GM23338 (cell line): ENCODE results near the gene PRDM10. TPM values are rescaled to one million over a fixed set of nuclear protein-coding genes. Genes with fewer than 3 reads are reported as not detected.

Source experiments
- ATAC-seq: fragments of 200-7000 bp; cut with Tn5 transposase; 3 replicates; pipeline ENCODE4 v1.9.1; 2020
- DNase-seq: peaks from one replicate; pipeline ENCODE4 v3.0.0-alpha.2; 2015; ENCODE audit warnings: low spot score
- H2AFZ ChIP-seq: fragments of 200-600 bp; sonication (generic); 2 replicates; pipeline ENCODE4 v1.8.0; 2016; ENCODE audit warnings: antibody characterized with exemption, mild to moderate bottlenecking, moderate library complexity
- H3F3A ChIP-seq: fragments of 200-600 bp; sonication (generic); replicated peaks from 2 replicates; pipeline ENCODE4 v1.8.0; 2017; ENCODE audit warnings: antibody characterized with exemption, mixed run types, low read depth
- H3K27ac ChIP-seq: fragments of 200-600 bp; sonication (generic); 2 replicates; pipeline ENCODE4 v1.6.1; 2016; ENCODE audit warnings: low read depth
- H3K27me3 ChIP-seq: fragments of 200-600 bp; sonication (generic); 2 replicates; pipeline ENCODE4 v1.8.0; 2016; ENCODE audit warnings: mild to moderate bottlenecking, mixed run types, moderate library complexity; ENCODE audit not compliant: insufficient read depth
- H3K36me3 ChIP-seq: fragments of 200-600 bp; sonication (generic); 2 replicates; pipeline ENCODE4 v1.8.0; 2016; ENCODE audit warnings: mild to moderate bottlenecking; ENCODE audit not compliant: insufficient read depth
- H3K4me1 ChIP-seq: fragments of 200-600 bp; sonication (generic); 2 replicates; pipeline ENCODE4 v1.8.0; 2016; ENCODE audit warnings: mild to moderate bottlenecking, moderate library complexity; ENCODE audit not compliant: insufficient read depth
- H3K4me2 ChIP-seq: fragments of 200-600 bp; sonication (generic); 2 replicates; pipeline ENCODE4 v1.7.1; 2017; ENCODE audit warnings: mixed run types
- H3K4me3 ChIP-seq: fragments of 200-600 bp; sonication (generic); 2 replicates; pipeline ENCODE4 v1.6.1; 2016; ENCODE audit warnings: mixed run types
- H3K79me2 ChIP-seq: fragments of 200-600 bp; sonication (generic); replicated peaks from 2 replicates; pipeline ENCODE4 v1.8.0; 2017; ENCODE audit warnings: mild to moderate bottlenecking; ENCODE audit not compliant: insufficient read depth
- H3K9me2 ChIP-seq: fragments of 200-600 bp; sonication (generic); 2 replicates; pipeline ENCODE4 v1.8.0; 2017; ENCODE audit not compliant: insufficient read depth
- H4K20me1 ChIP-seq: fragments of 200-600 bp; sonication (generic); replicated peaks from 2 replicates; pipeline ENCODE4 v1.8.0; 2017; ENCODE audit warnings: mild to moderate bottlenecking; ENCODE audit not compliant: insufficient read depth
- H3K27ac Mint-ChIP-seq: 2 replicates; pipeline ENCODE4 v1.8.0; 2020; ENCODE audit warnings: inconsistent platforms, mild to moderate bottlenecking, moderate library complexity, mixed read lengths
- H3K27me3 Mint-ChIP-seq: 3 replicates; pipeline ENCODE4 v1.8.0; 2022; ENCODE audit warnings: low read depth, mild to moderate bottlenecking, moderate library complexity, mixed read lengths, inconsistent platforms; ENCODE audit not compliant: insufficient read depth, poor library complexity
- H3K36me3 Mint-ChIP-seq: 3 replicates; pipeline ENCODE4 v1.8.0; 2021; ENCODE audit warnings: low read depth, mild to moderate bottlenecking, inconsistent platforms, moderate library complexity, mixed read lengths
- H3K4me1 Mint-ChIP-seq: 3 replicates; pipeline ENCODE4 v1.8.0; 2020; ENCODE audit warnings: mild to moderate bottlenecking, inconsistent platforms, mixed read lengths
- H3K4me3 Mint-ChIP-seq: 3 replicates; pipeline ENCODE4 v1.8.0; 2021; ENCODE audit warnings: moderate library complexity, mild to moderate bottlenecking, inconsistent platforms, mixed read lengths
- H3K9me3 Mint-ChIP-seq: 3 replicates; pipeline ENCODE4 v1.8.0; 2020; ENCODE audit warnings: moderate library complexity, mild to moderate bottlenecking, inconsistent platforms, mixed read lengths
- CREB1 ChIP-seq: fragments of 250-450 bp; sonication (Bioruptor Pico); IDR thresholded peaks from 2 replicates; pipeline ENCODE4 v1.5.0; 2020; ENCODE audit warnings: low read depth, mild to moderate bottlenecking, moderate library complexity
- CTCF ChIP-seq, 2 experiments: fragments of 200-600 bp in 1 of 2; sonication (generic) in 1 of 2; conservative IDR thresholded peaks; 2 replicates each; pipeline versions ENCODE4 v1.5.1 to v1.6.1; 2016 to 2017; ENCODE audit warnings: antibody characterized with exemption in 2 of 2, low read depth in 2 of 2, mild to moderate bottlenecking in 2 of 2, moderate library complexity in 1 of 2
- EZH2 ChIP-seq: fragments of 200-600 bp; sonication (generic); IDR thresholded peaks from one replicate; pipeline ENCODE4 v1.8.0; 2017; ENCODE audit warnings: antibody characterized with exemption, mild to moderate bottlenecking, low read depth; ENCODE audit not compliant: unreplicated experiment
- EZH2phosphoT487 ChIP-seq: fragments of 200-600 bp; sonication (generic); IDR thresholded peaks from one replicate; pipeline ENCODE4 v1.8.1; 2018; ENCODE audit warnings: antibody characterized with exemption; ENCODE audit not compliant: unreplicated experiment
- JUNB ChIP-seq: IDR thresholded peaks from one replicate; pipeline ENCODE4 v1.6.1; 2016; ENCODE audit warnings: antibody characterized with exemption; ENCODE audit not compliant: unreplicated experiment
- NANOG ChIP-seq: IDR thresholded peaks from 2 replicates; pipeline ENCODE4 v1.6.1; 2016; ENCODE audit warnings: antibody characterized with exemption, borderline replicate concordance
- POLR2AphosphoS5 ChIP-seq: IDR thresholded peaks from 2 replicates; pipeline ENCODE4 v1.6.1; 2016; ENCODE audit warnings: antibody characterized with exemption, low read depth
- REST ChIP-seq: IDR thresholded peaks from one replicate; pipeline ENCODE4 v1.6.1; 2018; ENCODE audit warnings: antibody characterized with exemption; ENCODE audit not compliant: unreplicated experiment
- STAT1 ChIP-seq: IDR thresholded peaks from one replicate; pipeline ENCODE4 v1.6.1; 2016; ENCODE audit warnings: antibody characterized with exemption; ENCODE audit not compliant: unreplicated experiment
- ZNF331 ChIP-seq: fragments of 250-450 bp; sonication (Bioruptor Pico); IDR thresholded peaks from 2 replicates; pipeline ENCODE4 v1.5.0; 2020; ENCODE audit warnings: low read depth, mild to moderate bottlenecking, moderate library complexity
- polyA plus RNA-seq: library from polyadenylated mRNA; unstranded; fragments of >200 nt; fragmentation: Nextera tagmentation; extraction: Ambion mirVana; gene quantifications from 2 replicates; pipeline ENCODE4 v1.2.1, GENCODE V29; 2016
- total RNA-seq: library from RNA; depleted of rRNA; stranded (reverse); fragments of >200 nt; shearing (Covaris generic); gene quantifications from 2 replicates; pipeline ENCODE4 v1.2.3, GENCODE V29; 2014

PRDM10 gene
- total and polyA plus RNA-seq, 2 experiments from 2014 or later = 5.2 to 14.9 TPM

GRCh38 chr11:129947474-129947873 lies 55.2 kb downstream of the PRDM10 start (continued):
- peak; percentile 40 to 75 for TF ChIP-seq CTCF (conservative IDR thresholded peaks at IDR 0.05; ENCODE audit: low read depth in 2 of 2)

GRCh38 chr11:129946965-129947364 lies 55.7 kb downstream of the PRDM10 start:
- DNase-seq = no peak
- Histone ChIP-seq H3F3A (no peaks in the 10 kb centered on the region), H3K4me3 (no peak overlapping the region), H4K20me1 (peaks cover 5% of the 10 kb centered on the region; the same call in 1 of the 2 replicates), H3K27ac (no peak overlapping the region), H3K4me2 (no peak overlapping the region), H3K79me2 (no peaks in the 10 kb centered on the region), H2AFZ (no peak overlapping the region), H3K36me3 (peaks cover 7% of the 10 kb centered on the region; the same call in 1 of the 2 replicates), H3K9me2 (no peaks in the 10 kb centered on the region), H3K27me3 (no peaks in the 10 kb centered on the region), H3K4me1 (no peaks in the 10 kb centered on the region; the same call in 1 of the 2 replicates)
- Mint-ChIP-seq H3K9me3 (no peaks in the 10 kb centered on the region), H3K27ac (peak overlapping the region; percentile 60; the same call in 1 of the 2 replicates), H3K4me1 (peaks cover 35% of the 10 kb centered on the region), H3K27me3 (peaks cover 4% of the 10 kb centered on the region), H3K4me3 (no peak overlapping the region), H3K36me3 (peaks cover 18% of the 10 kb centered on the region)
- TF ChIP-seq REST (no peak), STAT1 (no peak), JUNB (no peak), CREB1 (CRISPR knock-in tag) (no peak)
- ATAC-seq = no peak

- no peaks in the 10 kb centered on the region for H3K9me3 Mint-ChIP-seq
- H3K27ac Mint-ChIP-seq = peak overlapping the region; percentile 54; the same call in 1 of the 2 replicates
- no peaks in the 10 kb centered on the region for H3K79me2 ChIP-seq
- TF ChIP-seq EZH2phosphoT487 = no peak
- TF ChIP-seq EZH2 = no peak
- TF ChIP-seq NANOG = no peak
- no peak for TF ChIP-seq CREB1 (CRISPR knock-in tag)
- no peak for TF ChIP-seq POLR2AphosphoS5
- TF ChIP-seq ZNF331 (CRISPR knock-in tag) = no peak
Measured at GRCh38 chr11:129946256-129946655, 56.4 kb downstream of the PRDM10 start.

More at GRCh38 chr11:129946256-129946655, 56.4 kb downstream of the PRDM10 start:
- Mint-ChIP-seq H3K4me3 (no peak overlapping the region), H3K27me3 (peaks cover 4% of the 10 kb centered on the region), H3K36me3 (peaks cover 21% of the 10 kb centered on the region), H3K4me1 (peaks cover 35% of the 10 kb centered on the region)
- Histone ChIP-seq H2AFZ (no peak overlapping the region), H3K27me3 (no peaks in the 10 kb centered on the region), H3K9me2 (no peaks in the 10 kb centered on the region), H3F3A (no peaks in the 10 kb centered on the region), H3K4me3 (no peak overlapping the region), H3K4me1 (no peaks in the 10 kb centered on the region; the same call in 1 of the 2 replicates), H4K20me1 (peaks cover 5% of the 10 kb centered on the region; the same call in 1 of the 2 replicates), H3K36me3 (peaks cover 8% of the 10 kb centered on the region; the same call in 1 of the 2 replicates), H3K4me2 (no peak overlapping the region), H3K27ac (0 out of 2 replicates have a peak overlapping the region, but pooled peaks have one; percentile 65)
- ATAC-seq (no peak), DNase-seq (no peak)
